Thyroid gland (tissue), 4 donors: ENCODE measurements around the gene SEMA6B.

Experiments
- POLR2A ChIP-seq, 2 donors: fragments of 450-650 bp; IDR thresholded peaks; one replicate each; pipeline ENCODE4 v1.6.1; 2017; ENCODE audit warnings: antibody characterized with exemption in 2 of 2, mild to moderate bottlenecking in 2 of 2, moderate library complexity in 1 of 2
- TF ChIP-seq, protein P1 (sequence below), 6 experiments: fragments of 200-600 bp in 3 of 6; fragments of 450-650 bp in 3 of 6; sonication (generic) in 3 of 6; IDR thresholded peaks; one replicate each; pipeline ENCODE4 v1.5.1; 2016 to 2019; ENCODE audit warnings: antibody characterized with exemption in 6 of 6, mild to moderate bottlenecking in 2 of 6, inconsistent platforms in 1 of 6, moderate library complexity in 1 of 6

DNA sequence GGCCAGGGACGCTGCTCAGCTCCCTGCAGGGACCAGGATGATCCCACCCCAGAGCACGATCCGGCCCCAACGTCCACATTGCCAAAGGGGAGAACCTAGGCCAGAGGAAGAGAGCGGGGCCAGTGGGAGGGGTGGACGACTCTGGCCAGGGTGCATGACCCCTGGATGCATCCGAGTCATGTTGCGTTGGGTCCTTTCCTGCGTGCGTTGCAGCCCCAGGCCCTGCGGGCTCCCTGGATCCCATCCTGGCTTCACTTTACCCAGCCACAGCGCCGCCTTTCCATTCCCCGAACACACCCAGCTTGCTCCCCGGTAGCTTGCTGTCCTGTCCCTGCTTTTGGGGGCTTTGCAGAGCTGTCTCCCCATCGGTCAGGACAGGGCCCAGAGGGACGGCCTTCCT is 51.7 kb downstream of the SEMA6B start:
- TF ChIP-seq, protein P1, sequence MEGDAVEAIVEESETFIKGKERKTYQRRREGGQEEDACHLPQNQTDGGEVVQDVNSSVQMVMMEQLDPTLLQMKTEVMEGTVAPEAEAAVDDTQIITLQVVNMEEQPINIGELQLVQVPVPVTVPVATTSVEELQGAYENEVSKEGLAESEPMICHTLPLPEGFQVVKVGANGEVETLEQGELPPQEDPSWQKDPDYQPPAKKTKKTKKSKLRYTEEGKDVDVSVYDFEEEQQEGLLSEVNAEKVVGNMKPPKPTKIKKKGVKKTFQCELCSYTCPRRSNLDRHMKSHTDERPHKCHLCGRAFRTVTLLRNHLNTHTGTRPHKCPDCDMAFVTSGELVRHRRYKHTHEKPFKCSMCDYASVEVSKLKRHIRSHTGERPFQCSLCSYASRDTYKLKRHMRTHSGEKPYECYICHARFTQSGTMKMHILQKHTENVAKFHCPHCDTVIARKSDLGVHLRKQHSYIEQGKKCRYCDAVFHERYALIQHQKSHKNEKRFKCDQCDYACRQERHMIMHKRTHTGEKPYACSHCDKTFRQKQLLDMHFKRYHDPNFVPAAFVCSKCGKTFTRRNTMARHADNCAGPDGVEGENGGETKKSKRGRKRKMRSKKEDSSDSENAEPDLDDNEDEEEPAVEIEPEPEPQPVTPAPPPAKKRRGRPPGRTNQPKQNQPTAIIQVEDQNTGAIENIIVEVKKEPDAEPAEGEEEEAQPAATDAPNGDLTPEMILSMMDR (IDR thresholded peaks at IDR 0.05), result no peak
- no peak for TF ChIP-seq POLR2A (IDR thresholded peaks at IDR 0.05)
